Panc1 (cell line): ENCODE measurements around the gene HMOX1. TPM values are rescaled to one million over a fixed set of nuclear protein-coding genes. Genes with fewer than 3 reads are reported as not detected.
A peak's percentile ranks its signal among the peaks of the same experiment; 100 is the strongest.

ENCODE experiments used
- ATAC-seq: fragments of 200-7000 bp; cut with Tn5 transposase; 2 replicates; pipeline ENCODE4 v1.9.1; 2020; ENCODE audit warnings: mild to moderate bottlenecking, moderate library complexity
- BruUV-seq: library from RNA; stranded (reverse); fragments of 400-500 nt; replicated peaks from 2 replicates; lab custom pipeline; 2021; lab: Mats Ljungman, UMichigan
- CTCF ChIA-PET: fragments of 300-600 bp; sonication (Branson Sonifier 250); formaldehyde crosslinking; loops from one replicate; lab custom pipeline; 2022; ENCODE audit warnings: antibody characterized with exemption; lab: Charles Lee
- POLR2A ChIA-PET: fragments of 300-600 bp; sonication (Branson Sonifier 250); formaldehyde crosslinking; loops from one replicate; lab custom pipeline; 2022; ENCODE audit warnings: antibody characterized with exemption; lab: Charles Lee
- DNase-seq: peaks from one replicate; pipeline ENCODE4 v3.0.0-alpha.2; 2010; ENCODE audit warnings: low read depth, low spot score
- H3K27ac ChIP-seq: 2 replicates; pipeline ENCODE4 v1.5.1; 2011; ENCODE audit warnings: mild to moderate bottlenecking, low read length, inconsistent platforms
- H3K27me3 ChIP-seq: fragments of 200-500 bp; sonication (Bioruptor generic); 2 replicates; pipeline ENCODE4 v1.6.0; 2014; ENCODE audit warnings: low read length, inconsistent platforms; ENCODE audit not compliant: control insufficient read depth, insufficient read depth
- H3K36me3 ChIP-seq: fragments of 200-500 bp; sonication (Bioruptor generic); 2 replicates; pipeline ENCODE4 v1.5.1; 2014; ENCODE audit warnings: inconsistent platforms, mild to moderate bottlenecking, low read length, moderate library complexity; ENCODE audit not compliant: control insufficient read depth, insufficient read depth
- H3K4me1 ChIP-seq: 2 replicates; pipeline ENCODE4 v1.5.1; 2011; ENCODE audit warnings: inconsistent platforms, mild to moderate bottlenecking, low read length, moderate library complexity; ENCODE audit not compliant: control insufficient read depth, insufficient read depth
- H3K4me3 ChIP-seq, 2 experiments: 2 replicates each; pipeline ENCODE4 v1.5.1; 2011 to 2012; ENCODE audit warnings: low read depth in 2 of 2, low read length in 2 of 2, mild to moderate bottlenecking in 2 of 2, inconsistent platforms in 1 of 2, moderate library complexity in 1 of 2
- H3K9me3 ChIP-seq: fragments of 200-500 bp; sonication (Bioruptor generic); 2 replicates; pipeline ENCODE4 v1.5.1; 2014; ENCODE audit warnings: low read depth, mild to moderate bottlenecking, inconsistent platforms, low read length, moderate library complexity; ENCODE audit not compliant: control insufficient read depth, insufficient read depth
- CTCF ChIP-seq: fragments of 450-650 bp; IDR thresholded peaks from 2 replicates; pipeline ENCODE4 v1.5.1; 2017; ENCODE audit warnings: mild to moderate bottlenecking
- POLR2AphosphoS5 ChIP-seq: IDR thresholded peaks from 2 replicates; pipeline ENCODE4 v1.6.1; 2012; ENCODE audit warnings: mild to moderate bottlenecking, low read depth, low read length, moderate library complexity
- REST ChIP-seq, 2 experiments: IDR thresholded peaks; 2 replicates each; pipeline ENCODE4 v1.6.1; 2011 to 2012; ENCODE audit warnings: low read depth in 2 of 2, control low read depth in 1 of 2, low read length in 1 of 2, mild to moderate bottlenecking in 1 of 2, moderate library complexity in 1 of 2; ENCODE audit not compliant: insufficient read depth in 1 of 2
- SIN3A ChIP-seq: IDR thresholded peaks from 2 replicates; pipeline ENCODE4 v1.6.1; 2012; ENCODE audit warnings: low read depth, mild to moderate bottlenecking, low read length, moderate library complexity, borderline replicate concordance; ENCODE audit not compliant: insufficient read depth
- TCF7L2 ChIP-seq: IDR thresholded peaks from 2 replicates; pipeline ENCODE4 v1.6.1; 2011; ENCODE audit warnings: mild to moderate bottlenecking, low read depth, low read length, inconsistent platforms
- in situ Hi-C: cut with HindIII; loops from 2 replicates; pipeline ENCODE4 v1.10.0; 2016; ENCODE audit warnings: low sequenced_read_pairs, low pct_unique_long_range_greater_than_20kb
- intact Hi-C: fragments of 100-400 bp; cut with micrococcal nuclease; formaldehyde crosslinking; loops from one replicate; pipeline ENCODE4 v1.10.0; 2022; ENCODE audit not compliant: unreplicated experiment
- total RNA-seq: library from RNA; stranded (reverse); gene quantifications from one replicate; pipeline ENCODE4 v1.2.1, GENCODE V29; 2021; ENCODE audit not compliant: unreplicated experiment

The HMOX1 gene
- total RNA-seq, 1 experiment from 2014 or later, result 105 TPM

- H3K27me3 ChIP-seq, result no peaks in the 10 kb centered on the region
- no TSS peak for BruUV-seq
- H3K9me3 ChIP-seq, result no peaks in the 10 kb centered on the region
- POLR2A ChIA-PET, result interaction anchor here (0.7 kb wide), 1 partner anchor 9 kb away, joined by 3 read pairs; no protein-coding TSS in a partner anchor
- no peaks in the 10 kb centered on the region; the same call in 1 of the 2 replicates for H3K4me1 ChIP-seq
- CTCF ChIA-PET, result no interaction called here
- no peak overlapping the region for H3K27ac ChIP-seq
- ATAC-seq, result 0 out of 2 replicates have a peak, but pooled peaks have one; percentile 28
- intact Hi-C loops, result loop anchor here (10.0 kb wide), 1 partner anchor 227 kb away; no protein-coding TSS in a partner anchor
- DNase-seq, result no peak
- H3K36me3 ChIP-seq, result no peaks in the 10 kb centered on the region
- no peak overlapping the region for H3K4me3 ChIP-seq
- TF ChIP-seq SIN3A (no peak), CTCF (no peak), REST (IDR thresholded peaks at IDR 0.05; ENCODE audit: insufficient read depth in 1 of 2, low read depth in 2 of 2, low read length in 1 of 2) (no peak), TCF7L2 (no peak), POLR2AphosphoS5 (no peak)
- in situ Hi-C loops, result no loop called here
These were observed 22.8 kb upstream of the HMOX1 start for GRCh38 chr22:35357883-35358621.

- intact Hi-C loops (loop anchor here (10.0 kb wide), 1 partner anchor 225 kb away; no protein-coding TSS in a partner anchor), in situ Hi-C loops (no loop called here)
- no TSS peak for BruUV-seq
- no peaks in the 10 kb centered on the region for H3K9me3 ChIP-seq
- no peaks in the 10 kb centered on the region for H3K4me1 ChIP-seq
- no peak overlapping the region for H3K27ac ChIP-seq
- H3K36me3 ChIP-seq, result no peaks in the 10 kb centered on the region
- DNase-seq (no peak), ATAC-seq (no peak)
- ChIA-PET POLR2A (interaction anchor here (0.7 kb wide), 1 partner anchor 10 kb away, joined by 3 read pairs; no protein-coding TSS in a partner anchor), CTCF (no interaction called here)
- H3K27me3 ChIP-seq, result no peaks in the 10 kb centered on the region
- TF ChIP-seq POLR2AphosphoS5 (no peak), TCF7L2 (no peak), SIN3A (no peak), REST (IDR thresholded peaks at IDR 0.05; ENCODE audit: insufficient read depth in 1 of 2, low read depth in 2 of 2, low read length in 1 of 2) (no peak), CTCF (no peak)
- no peak overlapping the region for H3K4me3 ChIP-seq
These were observed 21.4 kb upstream of the HMOX1 start for GRCh38 chr22:35359380-35360065.
